Stimulated activated CD4-positive, alpha-beta T cell treated with anti-CD3 and anti-CD28 coated beads, Interleukin-12 subunit alpha, Interleukin-12 subunit beta, amount 100 ng/mL, for 48 hours (primary cell): ENCODE results near the gene UBC.
"Not testable (repeated sequence)": the region's sequence is repeated elsewhere in the genome, so short reads cannot be mapped to it uniquely, and the experiment has no call there.

Experiments
- DNase-seq, 3 donors: peaks; one replicate each; pipeline ENCODE4 v3.0.0-alpha.2; 2020; ENCODE audit warnings: low read depth in 2 of 3, low spot score in 1 of 3

The UBC gene

DNA sequence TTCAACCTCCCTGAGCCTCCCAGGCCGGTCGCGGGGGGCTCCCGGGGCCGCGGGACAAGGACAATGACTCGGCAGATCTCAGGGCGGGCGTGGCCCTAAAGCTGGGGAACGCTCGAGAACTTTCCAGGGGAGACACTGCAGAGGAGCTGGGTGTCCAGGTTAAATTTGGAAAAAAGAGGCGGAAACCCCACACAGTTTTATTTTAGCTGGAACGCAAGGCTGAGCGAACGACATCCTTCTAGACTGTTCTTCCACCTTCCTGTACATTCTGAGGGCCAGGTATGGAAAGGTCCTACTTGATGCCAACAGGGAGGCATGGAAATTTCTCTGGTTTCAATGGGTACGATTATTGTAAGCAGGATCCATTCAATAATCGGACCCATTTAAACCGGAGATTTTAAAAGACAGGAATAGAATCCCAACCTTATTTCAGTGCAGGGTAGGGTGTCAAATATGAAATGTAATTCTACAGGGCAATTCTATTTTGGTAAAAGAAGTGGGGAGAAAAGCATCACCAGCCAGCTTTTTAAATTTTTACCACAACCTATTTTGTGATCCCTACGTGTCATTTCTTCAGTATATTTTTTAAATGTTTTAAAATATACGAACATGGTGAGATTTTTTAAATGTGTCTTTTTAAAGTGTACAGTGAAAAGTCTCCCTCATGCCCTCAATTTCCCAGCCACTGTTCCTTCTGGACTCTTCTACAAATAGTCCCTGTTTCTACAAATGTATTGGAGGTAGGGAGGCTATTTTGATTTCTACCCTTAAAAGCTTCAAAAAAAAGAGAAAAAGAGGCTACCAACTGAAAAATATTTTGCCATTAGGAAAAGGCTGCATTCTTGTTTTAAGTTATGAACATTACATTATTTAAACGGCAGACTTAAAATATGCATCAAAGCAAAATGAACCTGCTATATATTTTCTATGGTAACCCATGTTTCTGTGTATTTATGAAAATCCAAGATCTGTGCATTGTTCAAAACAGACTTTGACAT lies 1.1 kb upstream of the UBC start:
- DNase-seq = no peak

GRCh38 chr12:124913474-124914391 lies 717 bp downstream of the UBC start:
- peak; percentile 92 to 94 (median 93) for DNase-seq

GRCh38 chr12:124912529-124913287 lies 1.7 kb downstream of the UBC start:
- DNase-seq = not testable (repeated sequence)

DNA sequence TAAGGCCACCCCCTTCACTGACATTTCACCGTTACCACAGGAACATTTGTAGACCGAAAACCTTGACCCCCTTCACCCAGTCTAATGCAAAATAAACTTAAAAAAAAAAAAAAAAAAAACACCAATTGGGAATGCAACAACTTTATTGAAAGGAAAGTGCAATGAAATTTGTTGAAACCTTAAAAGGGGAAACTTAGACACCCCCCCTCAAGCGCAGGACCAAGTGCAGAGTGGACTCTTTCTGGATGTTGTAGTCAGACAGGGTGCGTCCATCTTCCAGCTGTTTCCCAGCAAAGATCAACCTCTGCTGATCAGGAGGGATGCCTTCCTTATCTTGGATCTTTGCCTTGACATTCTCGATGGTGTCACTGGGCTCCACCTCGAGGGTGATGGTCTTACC lies 2.9 kb downstream of the UBC start:
- not testable (repeated sequence) for DNase-seq

- no peak for DNase-seq
Observed at GRCh38 chr12:124910561-124911478, 3.6 kb downstream of the UBC start.

- no peak for DNase-seq
Observed at GRCh38 chr12:124909831-124910560, 4.5 kb downstream of the UBC start.

GRCh38 chr12:124906606-124907261 lies 7.7 kb downstream of the UBC start:
- DNase-seq = peak; percentile 76 to 99 (median 81)

DNA sequence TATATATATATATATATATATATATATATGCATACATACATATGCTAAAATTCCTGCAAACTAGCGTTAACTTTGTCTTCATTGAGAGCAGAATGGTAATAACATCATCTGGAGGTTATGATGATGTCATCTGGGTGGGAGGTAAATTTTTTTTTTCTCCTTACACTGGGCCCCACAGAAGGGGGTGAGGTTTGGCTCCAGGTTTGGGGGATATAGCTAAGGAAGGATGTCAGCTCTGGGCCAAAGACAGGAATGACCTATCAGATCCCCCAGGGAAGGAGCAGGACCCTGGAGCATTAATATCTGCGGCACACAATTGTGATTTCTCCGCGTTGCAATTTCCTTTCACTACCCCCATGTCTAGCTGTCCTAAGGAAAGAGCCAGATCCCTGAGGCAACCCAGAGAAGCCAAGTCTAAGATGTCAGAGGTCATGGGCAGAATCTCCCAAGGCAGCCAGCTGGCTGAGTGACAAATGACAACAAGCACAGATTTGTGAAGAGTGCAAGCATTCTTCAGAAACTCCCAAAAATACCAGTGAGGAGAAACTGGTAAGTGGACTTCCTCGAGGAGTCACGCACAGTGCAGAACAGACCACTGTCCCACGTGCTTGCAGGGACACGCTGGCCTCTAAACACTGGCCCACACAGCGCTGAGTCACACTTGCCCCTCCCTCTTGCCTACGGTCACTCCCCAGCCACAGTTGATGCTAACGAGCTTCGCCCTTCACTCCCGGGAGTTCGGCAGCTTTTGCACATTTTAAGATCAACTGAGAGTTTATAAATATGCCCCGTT lies 9.9 kb downstream of the UBC start:
- no peak for DNase-seq

GRCh38 chr12:124902916-124903315 lies 11.5 kb downstream of the UBC start:
- no peak for DNase-seq

GRCh38 chr12:124901003-124901402 lies 13.4 kb downstream of the UBC start:
- DNase-seq = no peak

- DNase-seq = not testable (repeated sequence)
Observed at GRCh38 chr12:124900345-124900795, 14.1 kb downstream of the UBC start.

- no peak for DNase-seq
Observed at GRCh38 chr12:124898923-124899294, 15.5 kb downstream of the UBC start.

DNA sequence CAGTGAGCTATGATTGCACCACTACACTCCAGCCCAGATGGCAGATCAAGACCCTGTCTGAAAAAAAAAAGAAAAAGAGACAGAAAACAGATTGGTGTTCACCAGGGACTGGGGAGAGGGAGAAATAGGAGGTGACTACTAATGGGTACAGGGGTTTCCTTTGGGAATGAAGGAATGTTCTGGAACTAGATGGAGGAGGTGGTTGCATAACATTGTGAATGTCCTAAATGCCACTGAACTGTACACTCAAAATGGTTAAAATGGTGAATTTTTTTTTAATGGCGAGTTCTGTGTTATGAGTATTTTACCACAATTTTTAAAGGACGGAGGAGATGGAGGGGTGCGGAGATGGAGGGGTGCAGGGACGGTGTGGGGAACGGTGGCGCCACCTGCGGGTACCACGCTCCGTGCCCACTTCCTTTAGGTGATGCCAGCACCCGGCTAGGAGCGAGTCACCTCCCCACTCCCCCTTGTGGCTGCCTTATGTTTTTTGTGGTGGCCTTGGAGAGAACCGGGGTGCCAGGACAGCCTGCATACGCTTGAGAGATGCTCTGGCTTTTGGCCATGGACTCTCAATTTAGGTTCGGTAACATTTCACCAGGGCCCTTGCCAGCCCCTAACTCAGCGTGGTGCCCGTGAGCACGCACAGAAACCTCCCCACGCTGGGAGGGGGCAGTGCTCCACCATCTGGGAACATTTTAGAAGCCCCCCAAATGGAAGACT lies 16.1 kb downstream of the UBC start:
- DNase-seq = peak; percentile 52 to 55 (median 52)

GRCh38 chr12:124896461-124896860 lies 18.0 kb downstream of the UBC start:
- no peak for DNase-seq

DNA sequence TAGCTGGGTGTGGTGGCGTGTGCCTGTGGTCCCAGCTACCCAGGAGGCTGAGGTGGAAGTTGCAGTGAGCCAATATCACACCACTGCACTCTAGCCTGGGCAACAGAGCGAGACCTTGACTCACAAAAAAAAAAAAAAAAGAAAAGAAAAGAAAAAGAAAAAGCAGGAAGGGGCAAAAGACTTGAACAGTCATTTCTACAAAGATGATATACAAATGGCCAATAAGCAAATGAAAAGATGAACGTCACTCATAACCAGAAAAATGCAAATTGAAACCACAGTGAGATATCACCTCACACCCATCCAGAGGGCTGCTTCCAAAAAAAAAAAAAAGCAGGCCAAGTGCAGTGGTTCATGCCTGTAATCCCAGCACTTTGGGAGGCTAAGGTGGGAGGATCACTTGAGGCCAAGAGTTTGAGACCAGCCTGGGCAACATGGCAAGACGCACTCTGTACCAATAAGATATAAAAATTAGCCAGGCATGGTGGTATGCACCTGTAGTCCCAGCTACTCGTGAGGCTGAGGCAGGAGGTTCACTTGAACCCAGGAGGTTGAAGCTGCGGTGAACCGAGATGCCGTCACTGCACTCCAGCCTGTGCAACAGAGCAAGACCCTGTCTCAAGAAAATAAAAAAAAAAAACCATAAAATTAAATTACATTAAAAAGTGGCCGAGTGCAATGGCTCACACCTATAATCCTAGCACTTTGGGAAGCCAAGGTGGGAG lies 20.5 kb downstream of the UBC start:
- DNase-seq = no peak

- DNase-seq = no peak
Observed at GRCh38 chr12:124888260-124888659, 26.2 kb downstream of the UBC start.
